HG03432 (cell line): ENCODE measurements around the gene AJM1.

Experiments used
- ATAC-seq: cut with Tn5 transposase; IDR thresholded peaks from one replicate; pipeline ENCODE4 v1.9.1; 2021; ENCODE audit warnings: mild to moderate bottlenecking, moderate library complexity; ENCODE audit not compliant: unreplicated experiment

The AJM1 gene

DNA sequence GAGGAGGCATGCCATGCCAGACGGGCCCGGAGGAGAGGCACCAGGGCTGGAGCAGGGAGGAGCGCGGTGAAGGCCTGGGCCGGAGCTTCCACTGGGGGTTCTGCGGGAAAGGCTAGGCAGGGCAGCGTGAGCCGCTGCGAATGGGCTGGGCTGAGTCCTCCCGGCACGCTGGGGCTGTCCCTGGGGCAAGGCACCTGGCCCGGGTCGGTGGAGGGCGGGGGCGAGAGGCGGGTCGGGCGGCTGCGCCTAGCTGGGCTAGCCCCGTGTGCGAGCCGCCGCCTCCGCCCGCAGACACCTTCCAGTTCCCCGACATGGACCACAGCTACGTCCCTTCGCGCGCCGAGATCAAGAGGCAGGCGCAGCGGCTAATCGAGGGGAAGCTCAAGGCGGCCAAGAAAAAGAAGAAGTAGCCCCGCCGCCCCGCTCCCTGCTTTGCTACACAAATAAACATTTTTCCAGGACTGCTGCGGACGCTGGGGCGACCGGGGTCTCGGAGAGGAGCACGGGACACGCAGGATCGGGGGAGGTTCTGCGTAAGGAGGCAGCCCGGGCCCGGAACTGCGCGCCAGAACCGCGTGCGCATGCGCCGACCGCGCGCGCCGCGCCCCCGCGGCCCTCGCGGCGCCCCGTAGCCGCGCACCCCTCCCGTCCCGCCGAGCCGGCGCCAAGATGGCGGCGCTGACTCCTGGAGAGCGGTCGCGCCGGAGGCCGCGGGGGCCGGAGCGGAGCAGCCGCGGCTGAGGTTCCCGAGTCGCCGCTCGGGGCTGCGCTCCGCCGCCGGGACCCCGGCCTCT, 34.8 kb upstream of the AJM1 start, which contains the start of gene RABL6:
TSS of gene RABL6 (plus strand) at position 668 of the 794 bp plus-strand sequence. CDS start 249 bp downstream, outside the sequence.
- peak; percentile 73 for ATAC-seq

- peak; percentile 36 for ATAC-seq
These were observed 34.0 kb upstream of the AJM1 start for GRCh38 chr9:136808075-136808805.

GRCh38 chr9:136808806-136809158, 33.5 kb upstream of the AJM1 start:
- no peak for ATAC-seq

DNA sequence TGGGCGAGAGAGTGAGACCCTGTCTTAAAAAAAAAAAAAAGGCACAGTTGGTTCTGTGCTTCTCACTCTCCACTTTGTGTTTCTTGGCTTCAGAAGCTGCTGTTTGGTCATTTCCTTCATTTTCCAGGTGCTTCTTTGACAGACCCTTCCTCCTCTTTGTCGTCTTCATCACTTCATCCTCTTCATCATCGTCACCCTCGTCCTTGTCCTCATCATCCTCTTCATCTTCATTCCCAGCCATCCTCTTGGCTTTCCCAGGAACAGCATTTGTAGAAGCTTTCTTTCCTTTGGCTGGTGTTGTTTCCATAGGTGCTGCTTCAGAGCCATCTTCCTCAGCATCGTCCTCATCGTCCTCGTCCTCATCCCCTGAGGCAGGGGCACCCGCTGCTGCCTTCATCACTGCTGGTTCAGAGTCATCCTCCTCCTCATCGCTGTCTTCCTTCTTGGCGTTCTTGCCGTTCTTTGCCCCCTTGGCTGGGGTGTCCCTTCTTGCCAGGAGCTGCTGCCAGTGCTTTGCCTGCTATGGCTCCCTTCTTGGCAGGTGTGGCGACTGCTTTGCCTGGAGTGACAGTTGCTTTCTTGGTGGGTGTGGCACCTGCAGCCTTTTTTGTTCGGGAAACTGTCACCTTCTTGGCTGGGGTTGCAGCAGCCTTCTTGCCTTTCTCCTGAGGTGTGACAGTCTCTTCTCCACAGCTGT, 27.4 kb upstream of the AJM1 start:
- ATAC-seq = no peak

- no peak for ATAC-seq
These were observed 26.9 kb upstream of the AJM1 start for GRCh38 chr9:136815422-136815782.

DNA sequence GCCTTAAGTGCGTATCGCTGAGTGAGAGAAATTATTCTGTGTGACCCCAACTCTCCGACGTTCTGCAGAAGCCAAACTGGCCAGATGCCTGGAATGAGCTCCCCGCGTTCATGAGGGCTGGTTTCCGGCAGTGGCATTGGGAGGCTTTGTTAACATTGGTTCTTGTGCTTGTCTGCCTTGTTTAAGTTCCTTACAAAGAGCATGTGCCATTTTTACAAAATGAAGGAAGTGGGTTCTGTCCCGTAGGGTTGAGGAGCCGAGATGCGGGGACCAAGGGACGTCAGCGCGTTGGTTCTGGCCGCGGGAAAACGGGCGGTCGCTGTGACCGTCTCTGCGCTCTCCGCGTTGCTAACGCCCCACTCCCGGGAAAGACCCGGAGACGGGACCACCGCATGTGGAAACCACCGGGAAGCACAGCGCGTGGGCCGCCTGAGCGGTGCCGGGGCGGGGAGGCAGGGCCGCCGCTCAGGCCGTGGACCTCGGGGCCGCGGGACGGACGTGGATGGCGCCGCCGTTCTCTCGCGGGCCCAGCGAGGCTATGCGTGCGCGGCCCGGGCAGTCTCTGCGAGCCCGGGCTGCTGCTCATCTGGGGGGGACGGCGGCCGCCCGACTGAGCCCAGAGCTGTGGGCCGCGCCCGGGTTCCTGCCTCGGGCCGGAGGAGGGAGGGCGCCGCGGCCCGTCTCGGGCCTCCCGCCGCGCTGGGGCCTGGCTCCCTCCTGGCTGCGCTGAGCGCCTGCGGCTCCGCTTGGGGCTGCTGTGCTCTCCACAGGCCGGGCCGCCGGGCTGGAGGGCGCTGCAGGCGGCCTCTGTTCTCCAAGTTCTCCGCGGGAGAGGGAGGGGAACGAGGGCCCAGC, 21.1 kb upstream of the AJM1 start:
- no peak for ATAC-seq

GRCh38 chr9:136821826-136822544, 20.3 kb upstream of the AJM1 start:
- no peak for ATAC-seq

- no peak for ATAC-seq
These were observed 18.9 kb upstream of the AJM1 start for GRCh38 chr9:136823136-136824046.

- ATAC-seq = no peak
These were observed 17.6 kb upstream of the AJM1 start for GRCh38 chr9:136824496-136825225.

DNA sequence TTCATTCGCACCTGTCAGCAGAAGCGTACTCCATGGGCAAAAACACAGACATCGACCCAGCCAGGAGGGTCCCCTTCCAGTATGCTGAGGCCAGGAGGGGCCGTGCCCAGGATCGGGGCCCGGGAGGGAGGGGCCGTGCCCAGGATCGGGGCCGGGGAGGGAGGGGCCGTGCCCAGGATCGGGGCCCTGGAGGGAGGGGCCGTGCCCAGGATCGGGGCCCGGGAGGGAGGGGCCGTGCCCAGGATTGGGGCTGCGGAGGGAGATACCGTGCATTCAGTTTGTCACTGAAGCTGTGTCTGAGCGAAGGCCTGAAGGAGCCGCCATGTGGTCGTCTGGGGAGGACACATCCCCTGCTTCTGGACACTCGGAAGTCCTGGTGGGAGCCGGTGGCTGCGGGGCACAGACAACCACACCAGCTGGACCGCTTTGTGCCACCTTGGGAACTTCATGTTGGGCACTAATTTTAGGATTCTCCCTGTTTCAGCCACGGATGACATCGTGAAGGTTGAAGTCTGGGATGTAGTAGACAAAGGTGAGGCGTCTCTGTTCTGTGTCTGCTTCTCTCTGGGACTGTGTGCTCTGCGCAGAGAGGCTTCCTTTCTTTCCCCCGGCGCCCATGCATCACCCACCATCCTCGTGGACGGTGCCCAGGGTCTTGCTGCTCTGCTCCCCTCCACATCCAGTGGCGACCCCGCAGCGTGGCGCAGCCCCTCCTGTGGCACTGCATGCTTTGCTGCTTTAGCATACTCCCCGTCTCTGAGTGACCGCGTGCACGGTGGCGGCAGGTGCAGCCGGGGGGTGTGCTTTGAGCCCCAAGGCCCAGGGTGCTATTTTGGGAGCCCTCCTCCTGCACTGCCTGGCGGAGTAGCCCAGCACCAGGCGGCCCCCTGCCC, 16.7 kb upstream of the AJM1 start:
- no peak for ATAC-seq

GRCh38 chr9:136826188-136826541, 16.1 kb upstream of the AJM1 start:
- ATAC-seq = no peak

DNA sequence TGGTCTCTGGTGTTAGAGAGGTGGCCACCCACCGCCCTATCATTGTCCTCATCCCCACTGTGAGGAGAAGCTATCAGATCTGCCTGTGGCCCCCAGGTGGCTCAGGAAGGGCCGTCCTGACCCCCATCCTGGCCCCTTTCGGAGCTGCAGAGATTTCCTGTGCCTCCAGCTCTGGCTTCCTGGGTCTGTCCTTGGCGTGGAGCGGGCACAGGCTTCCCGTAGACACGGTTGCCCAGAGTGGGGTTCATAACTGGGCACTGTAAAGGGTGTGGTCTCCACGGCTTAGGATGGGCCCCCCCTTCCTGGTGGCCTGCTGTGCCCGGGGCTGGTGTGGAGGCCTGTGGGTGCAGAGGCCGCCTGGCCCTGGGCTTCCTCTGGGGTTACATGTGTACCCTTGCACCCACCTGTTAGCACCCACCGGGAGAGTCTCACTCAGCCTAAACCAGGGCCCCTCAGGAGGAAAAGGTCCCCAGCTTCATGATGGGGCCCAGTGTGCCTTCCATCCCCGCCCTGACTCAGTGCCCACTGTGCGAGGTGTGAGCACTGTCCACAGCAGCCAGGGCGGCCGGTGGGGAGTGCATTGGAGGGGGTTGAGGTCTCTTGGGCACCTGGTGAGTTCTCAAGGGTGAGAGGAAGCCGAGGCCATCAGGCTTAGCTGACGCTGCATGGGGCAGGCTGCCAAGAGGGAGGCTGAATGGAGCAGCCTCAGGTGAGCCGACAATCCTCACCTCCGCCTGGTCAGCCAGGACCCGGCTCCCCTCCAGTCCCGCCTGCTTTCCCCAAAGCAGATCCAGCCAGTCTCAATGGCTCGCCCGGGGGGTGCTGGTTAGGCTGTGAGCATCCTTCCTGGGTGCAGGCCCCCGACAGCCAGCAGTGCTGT, 15.3 kb upstream of the AJM1 start:
- ATAC-seq = no peak

DNA sequence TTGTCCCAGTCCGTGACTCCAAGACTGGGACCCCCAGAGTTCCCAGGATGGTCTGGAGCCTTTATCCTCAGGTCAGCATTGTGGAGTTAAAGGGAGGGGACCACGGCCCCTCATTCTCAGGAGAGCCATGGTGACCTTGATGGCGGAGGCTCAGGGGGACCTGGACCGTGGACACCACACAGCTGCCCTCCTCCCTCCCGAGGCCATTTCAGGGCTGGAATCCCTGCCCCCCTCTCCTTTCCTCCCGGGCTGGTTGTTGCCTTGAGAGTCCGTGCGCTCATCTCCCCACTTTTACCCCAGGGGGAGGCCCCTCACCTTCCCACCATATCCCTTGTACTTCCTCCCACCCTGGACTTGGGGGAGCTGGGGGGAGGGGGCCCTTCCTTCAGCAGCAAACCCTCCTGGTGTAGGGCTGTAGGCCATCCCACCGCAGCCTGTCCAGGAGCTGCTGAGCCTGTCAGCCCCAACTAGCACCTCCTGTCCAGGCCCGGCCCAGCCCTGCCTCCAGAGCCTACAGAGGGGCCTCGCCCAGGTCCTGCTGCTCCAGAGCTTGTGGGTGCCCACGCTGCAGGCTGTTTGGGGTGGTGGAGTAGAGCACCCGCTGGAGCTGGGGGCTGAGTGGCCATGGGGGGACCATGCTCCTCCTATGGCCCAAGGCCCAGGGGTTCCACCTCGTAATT, 14.3 kb upstream of the AJM1 start:
- ATAC-seq = no peak

DNA sequence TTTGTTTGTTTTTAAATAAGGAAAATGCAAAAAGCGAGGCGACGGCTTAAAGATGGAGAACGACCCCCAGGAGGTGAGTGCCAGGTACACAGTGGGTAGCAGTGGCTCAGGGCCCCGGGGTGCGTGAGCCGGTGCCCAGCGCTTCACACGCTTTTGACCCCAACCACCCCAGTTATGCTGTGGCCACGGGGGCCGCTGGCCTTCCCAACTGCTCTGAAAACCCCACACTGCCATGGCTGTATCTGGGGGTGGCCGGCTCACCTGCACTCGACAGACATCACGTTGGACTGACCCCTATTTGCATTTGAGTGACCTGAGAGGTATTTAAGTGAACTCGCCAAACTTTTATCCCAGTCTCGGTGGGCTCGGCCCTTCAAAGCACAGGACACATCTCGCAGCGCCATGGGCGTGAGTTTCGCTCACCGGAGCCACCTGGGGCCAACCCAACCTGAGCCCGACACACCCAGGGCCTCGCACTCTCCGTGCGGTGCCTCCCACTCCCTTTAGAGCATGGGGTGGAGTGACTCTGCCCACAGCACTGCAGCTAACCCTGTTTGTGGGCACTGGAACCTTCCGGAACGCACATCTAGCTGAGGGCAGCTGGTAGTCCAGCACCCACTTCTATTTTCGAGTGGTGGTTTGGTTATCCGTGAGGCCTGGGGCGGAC, 13.7 kb upstream of the AJM1 start:
- ATAC-seq = no peak

DNA sequence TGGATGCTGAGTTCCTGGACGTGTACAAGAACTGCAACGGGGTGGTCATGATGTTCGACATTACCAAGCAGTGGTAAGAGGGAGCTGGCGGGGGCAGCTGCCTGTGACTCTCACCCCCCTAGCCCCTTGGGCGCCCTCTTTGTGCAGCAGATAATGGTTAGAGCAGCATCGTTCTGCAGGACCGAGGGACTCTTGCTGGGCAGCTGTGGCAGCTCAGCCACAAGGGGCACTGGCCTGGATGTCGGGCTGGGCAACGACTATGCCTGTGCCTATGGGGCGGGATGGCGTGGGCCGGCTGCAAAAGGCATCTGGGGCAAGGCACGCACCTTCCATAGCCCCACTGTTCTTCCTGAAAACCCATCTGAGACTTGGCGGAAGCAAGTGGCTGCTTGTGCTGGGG, 12.9 kb upstream of the AJM1 start:
- no peak for ATAC-seq
